KMS-11 (cell line): ENCODE data around the gene CDC45.

Source experiments
- H2AFZ ChIP-seq: fragments of 200-600 bp; sonication (generic); 2 replicates; pipeline ENCODE4 v1.6.1; 2016; ENCODE audit warnings: antibody characterized with exemption, mixed run types, low read depth
- H3K27ac ChIP-seq: fragments of 200-600 bp; sonication (generic); 2 replicates; pipeline ENCODE4 v1.6.1; 2016; ENCODE audit warnings: mild to moderate bottlenecking, mixed run types
- H3K27me3 ChIP-seq: fragments of 200-600 bp; sonication (generic); 2 replicates; pipeline ENCODE4 v1.6.1; 2017; ENCODE audit warnings: mild to moderate bottlenecking, low read depth, mixed run types, moderate library complexity; ENCODE audit not compliant: insufficient read depth
- H3K36me3 ChIP-seq: fragments of 200-600 bp; sonication (generic); 2 replicates; pipeline ENCODE4 v1.6.1; 2017; ENCODE audit warnings: mild to moderate bottlenecking, mixed run types; ENCODE audit not compliant: insufficient read depth
- H3K4me1 ChIP-seq: fragments of 200-600 bp; sonication (generic); 2 replicates; pipeline ENCODE4 v1.6.1; 2016; ENCODE audit warnings: mild to moderate bottlenecking, low read depth, mixed run types; ENCODE audit not compliant: poor library complexity, severe bottlenecking
- H3K4me2 ChIP-seq: fragments of 200-600 bp; sonication (generic); 2 replicates; pipeline ENCODE4 v1.7.0; 2016; ENCODE audit warnings: mild to moderate bottlenecking, mixed run types
- H3K4me3 ChIP-seq: fragments of 200-600 bp; sonication (generic); IDR thresholded peaks from 2 replicates; pipeline ENCODE4 v1.6.1; 2017; ENCODE audit warnings: low read depth, low read length, mixed read lengths; ENCODE audit not compliant: insufficient read depth
- H3K79me2 ChIP-seq: fragments of 200-600 bp; sonication (generic); 2 replicates; pipeline ENCODE4 v1.6.1; 2016; ENCODE audit warnings: low read depth, mixed run types; ENCODE audit not compliant: insufficient read depth
- H3K9ac ChIP-seq: fragments of 200-600 bp; sonication (generic); 2 replicates; pipeline ENCODE4 v1.6.1; 2016; ENCODE audit warnings: mild to moderate bottlenecking, mixed run types
- H4K20me1 ChIP-seq: fragments of 200-600 bp; sonication (generic); 2 replicates; pipeline ENCODE4 v1.6.1; 2016; ENCODE audit warnings: mild to moderate bottlenecking, mixed run types; ENCODE audit not compliant: insufficient read depth
- TF ChIP-seq, protein P1 (sequence below): fragments of 200-600 bp; sonication (generic); conservative IDR thresholded peaks from 2 replicates; pipeline ENCODE4 v1.6.1; 2017; ENCODE audit warnings: low read depth, mild to moderate bottlenecking, antibody characterized with exemption, low read length, moderate library complexity, mixed read lengths

The CDC45 gene

GRCh38 chr22:19476023-19476422 lies 3.7 kb upstream of the CDC45 start:
- Histone ChIP-seq H3K36me3 (no peaks in the 10 kb centered on the region), H4K20me1 (no peaks in the 10 kb centered on the region; the same call in 1 of the 2 replicates), H3K27me3 (no peaks in the 10 kb centered on the region), H2AFZ (no peak overlapping the region), H3K79me2 (peaks cover 53% of the 10 kb centered on the region), H3K4me3 (no peak overlapping the region), H3K27ac (no peak overlapping the region), H3K9ac (no peak overlapping the region), H3K4me1 (peaks cover 37% of the 10 kb centered on the region), H3K4me2 (no peak overlapping the region)
- TF ChIP-seq, protein P1, sequence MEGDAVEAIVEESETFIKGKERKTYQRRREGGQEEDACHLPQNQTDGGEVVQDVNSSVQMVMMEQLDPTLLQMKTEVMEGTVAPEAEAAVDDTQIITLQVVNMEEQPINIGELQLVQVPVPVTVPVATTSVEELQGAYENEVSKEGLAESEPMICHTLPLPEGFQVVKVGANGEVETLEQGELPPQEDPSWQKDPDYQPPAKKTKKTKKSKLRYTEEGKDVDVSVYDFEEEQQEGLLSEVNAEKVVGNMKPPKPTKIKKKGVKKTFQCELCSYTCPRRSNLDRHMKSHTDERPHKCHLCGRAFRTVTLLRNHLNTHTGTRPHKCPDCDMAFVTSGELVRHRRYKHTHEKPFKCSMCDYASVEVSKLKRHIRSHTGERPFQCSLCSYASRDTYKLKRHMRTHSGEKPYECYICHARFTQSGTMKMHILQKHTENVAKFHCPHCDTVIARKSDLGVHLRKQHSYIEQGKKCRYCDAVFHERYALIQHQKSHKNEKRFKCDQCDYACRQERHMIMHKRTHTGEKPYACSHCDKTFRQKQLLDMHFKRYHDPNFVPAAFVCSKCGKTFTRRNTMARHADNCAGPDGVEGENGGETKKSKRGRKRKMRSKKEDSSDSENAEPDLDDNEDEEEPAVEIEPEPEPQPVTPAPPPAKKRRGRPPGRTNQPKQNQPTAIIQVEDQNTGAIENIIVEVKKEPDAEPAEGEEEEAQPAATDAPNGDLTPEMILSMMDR = no peak

- H3K9ac ChIP-seq = peak overlapping the region; percentile 97; the same call in 1 of the 2 replicates
- peak overlapping the region; percentile 77 for H3K4me2 ChIP-seq
- H2AFZ ChIP-seq = no peak overlapping the region
- H3K79me2 ChIP-seq = peaks cover 63% of the 10 kb centered on the region
- H3K4me3 ChIP-seq = no peak overlapping the region
- no peaks in the 10 kb centered on the region; the same call in 1 of the 2 replicates for H4K20me1 ChIP-seq
- no peaks in the 10 kb centered on the region for H3K36me3 ChIP-seq
- peaks cover 33% of the 10 kb centered on the region for H3K4me1 ChIP-seq
- TF ChIP-seq, protein P1 = no peak
- H3K27ac ChIP-seq = peak overlapping the region; percentile 98; the same call in 1 of the 2 replicates
- no peaks in the 10 kb centered on the region for H3K27me3 ChIP-seq
Measured at GRCh38 chr22:19477321-19478044, 2.2 kb upstream of the CDC45 start.

- Histone ChIP-seq H2AFZ (peak overlapping the region; percentile 92; the same call in 1 of the 2 replicates), H3K9ac (peak overlapping the region; percentile 97), H4K20me1 (no peaks in the 10 kb centered on the region; the same call in 1 of the 2 replicates), H3K27me3 (no peaks in the 10 kb centered on the region), H3K36me3 (no peaks in the 10 kb centered on the region), H3K4me2 (peak overlapping the region; percentile 77), H3K4me3 (no peak overlapping the region), H3K4me1 (peaks cover 26% of the 10 kb centered on the region), H3K27ac (peak overlapping the region; percentile 98), H3K79me2 (peaks cover 58% of the 10 kb centered on the region)
- TF ChIP-seq, protein P1 = no peak
Measured at GRCh38 chr22:19478045-19478900, 1.4 kb upstream of the CDC45 start.

- peak within 1 kb of the TSS; percentile 97 for H3K9ac ChIP-seq
- H3K4me3 ChIP-seq = no peak within 1 kb of the TSS
- H3K27ac ChIP-seq = peak within 1 kb of the TSS; percentile 98
- no peaks in the 10 kb centered on the region; the same call in 1 of the 2 replicates for H4K20me1 ChIP-seq
- H3K4me1 ChIP-seq = peaks cover 19% of the 10 kb centered on the region
- H3K27me3 ChIP-seq = no peaks in the 10 kb centered on the region
- TF ChIP-seq, protein P1 = no peak
- peaks cover 58% of the 10 kb centered on the region for H3K79me2 ChIP-seq
- 0 out of 2 replicates have a peak, but pooled peaks cover 3% of the 10 kb centered on the region for H3K36me3 ChIP-seq
- H2AFZ ChIP-seq = peak within 1 kb of the TSS; percentile 92
- peak within 1 kb of the TSS; percentile 77 for H3K4me2 ChIP-seq
Measured at GRCh38 chr22:19478901-19479354, 792 bp upstream of the CDC45 start, which contains the start of gene UFD1. TSS of gene UFD1 (minus strand) at chr22:19479193. CDS start at chr22:19479085, 108 bp downstream.
